ENCODE data around the gene TTN.

TTN gene

DNA sequence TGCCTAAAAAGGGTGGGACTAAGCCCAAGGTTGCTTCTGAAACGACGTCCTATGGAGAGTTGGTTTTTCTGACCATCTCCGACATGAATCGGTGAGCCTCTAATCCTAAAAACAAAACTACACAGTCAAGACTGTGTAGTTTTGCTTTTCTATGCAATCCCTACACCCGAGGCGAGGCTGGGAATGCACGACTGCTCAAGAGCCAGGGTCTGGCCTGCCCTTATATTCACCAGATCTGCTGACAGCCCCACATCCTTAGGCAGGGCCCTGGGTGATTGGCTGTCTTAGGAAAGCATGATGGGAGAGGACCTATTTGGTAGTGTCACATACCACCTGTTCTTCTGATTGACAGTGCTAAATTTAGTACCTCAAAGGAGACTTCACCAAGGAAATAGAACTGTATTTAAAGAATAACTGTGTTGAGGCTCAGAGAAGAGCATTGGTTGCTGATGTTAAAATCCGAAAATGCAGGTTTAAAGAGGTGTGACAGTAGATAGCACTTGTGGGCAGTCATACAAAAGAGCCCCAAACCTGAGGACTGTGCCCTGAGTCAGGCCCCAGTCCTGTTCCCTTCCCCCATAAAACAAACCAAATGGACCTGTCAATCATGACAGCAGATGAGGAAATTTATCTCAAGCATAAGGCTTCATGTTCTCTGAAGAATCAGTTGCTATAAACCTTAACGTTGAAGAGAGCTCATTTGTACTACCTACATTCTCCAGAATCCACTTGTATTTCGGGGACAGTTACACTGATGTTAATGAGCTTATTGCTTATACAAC, at the start of gene TTN:
TTN (minus strand) TSS at position 197 of the 782 bp plus-strand sequence. CDS start 2,781 bp downstream, outside the sequence.
- no peak for DNase-seq

DNA sequence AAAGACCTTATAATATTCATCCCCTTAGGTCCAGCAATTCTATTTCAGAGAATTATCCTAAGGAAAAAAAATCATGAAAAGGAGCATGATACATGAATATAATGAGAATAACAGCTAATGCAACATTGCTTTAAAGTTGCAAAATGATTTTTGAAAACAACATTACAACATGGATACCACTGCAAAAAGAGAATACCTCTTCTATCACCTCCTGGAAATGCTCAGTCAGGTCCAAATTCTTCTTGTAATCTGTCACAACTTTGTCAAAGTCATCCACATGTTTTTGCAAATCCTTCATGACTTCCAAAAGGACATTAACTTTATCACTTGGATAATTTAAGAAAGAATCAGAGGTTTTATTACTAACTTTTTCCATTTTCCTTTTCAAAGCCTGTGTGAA, 47.9 kb upstream of the TTN start:
- no peak for DNase-seq

DNA sequence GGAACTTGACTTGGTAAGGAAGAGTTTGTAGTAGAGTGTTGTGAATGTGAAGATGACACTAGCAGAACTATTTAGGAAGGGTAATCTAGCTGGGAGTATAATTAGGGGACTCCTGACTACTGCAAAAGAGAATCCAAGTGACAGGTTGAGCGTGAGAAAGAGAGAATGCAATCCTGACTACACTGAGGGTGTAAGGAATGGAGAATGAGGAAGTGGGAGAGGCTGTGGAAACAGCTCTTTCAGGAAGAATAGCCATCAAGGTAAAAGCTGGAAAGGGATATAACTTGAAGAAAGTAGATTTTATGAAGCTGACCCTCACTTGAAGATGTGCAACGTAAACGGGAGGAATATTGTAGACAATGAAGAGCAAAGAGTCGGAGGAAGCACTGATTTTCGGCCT, 41.1 kb upstream of the TTN start:
- no peak for DNase-seq

DNA sequence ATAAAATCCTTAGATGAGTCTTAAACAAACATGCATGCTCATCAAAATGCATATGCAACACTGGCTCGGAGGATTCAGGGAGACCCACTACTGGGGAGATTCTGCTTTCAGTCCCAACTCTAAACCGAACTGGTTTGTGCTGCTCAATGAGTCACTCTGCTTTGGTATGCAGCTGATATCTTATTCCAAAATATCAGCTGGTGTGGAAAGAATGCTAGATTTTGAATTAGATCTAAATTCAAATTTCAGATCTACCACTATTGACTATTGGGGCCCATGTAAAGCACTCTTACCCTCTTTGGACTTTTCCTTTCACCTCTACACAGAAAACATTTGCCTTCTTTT, 39.2 kb upstream of the TTN start:
- DNase-seq: no peak

DNA sequence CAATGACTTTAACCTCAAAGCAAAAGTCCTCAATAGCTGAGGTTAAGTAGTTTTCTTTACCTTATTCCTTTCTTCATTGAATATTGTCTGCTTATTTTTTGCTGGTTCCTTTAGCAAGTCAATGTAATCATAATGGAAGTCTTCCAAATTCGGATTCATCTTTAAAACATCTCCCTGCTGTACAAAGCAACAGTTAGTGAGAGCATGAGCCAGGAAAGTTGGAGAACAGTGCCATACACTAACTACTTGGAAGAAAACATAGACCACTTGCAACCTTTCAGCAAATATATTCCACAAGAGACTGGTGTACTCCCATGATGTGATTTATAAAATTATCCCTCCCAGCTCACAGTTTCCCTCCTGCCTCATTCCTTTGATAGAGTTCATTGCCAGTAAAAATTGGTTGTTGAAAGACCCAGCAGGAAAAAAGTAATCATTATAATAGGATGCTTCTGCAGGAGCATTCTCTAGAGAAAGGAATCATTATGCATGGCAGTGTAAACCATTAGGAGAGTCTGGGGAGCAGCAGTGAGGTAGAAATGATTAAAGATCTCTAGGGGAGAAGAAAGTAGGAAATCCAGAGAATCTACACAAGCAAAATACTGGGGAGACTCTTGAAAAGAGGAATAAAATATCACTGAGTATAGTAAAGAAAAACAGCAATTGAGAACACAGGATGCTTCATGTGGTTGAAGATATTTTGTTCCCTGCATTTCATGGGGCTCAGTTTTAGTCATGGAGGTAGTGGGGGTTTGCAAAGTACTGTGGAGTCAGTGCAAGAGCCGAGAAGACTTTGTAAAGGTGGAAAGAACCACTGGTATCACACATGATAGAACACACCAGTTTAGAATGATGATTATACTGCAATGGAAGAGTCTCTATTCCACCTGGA, 38.6 kb upstream of the TTN start:
- no peak for DNase-seq

DNA sequence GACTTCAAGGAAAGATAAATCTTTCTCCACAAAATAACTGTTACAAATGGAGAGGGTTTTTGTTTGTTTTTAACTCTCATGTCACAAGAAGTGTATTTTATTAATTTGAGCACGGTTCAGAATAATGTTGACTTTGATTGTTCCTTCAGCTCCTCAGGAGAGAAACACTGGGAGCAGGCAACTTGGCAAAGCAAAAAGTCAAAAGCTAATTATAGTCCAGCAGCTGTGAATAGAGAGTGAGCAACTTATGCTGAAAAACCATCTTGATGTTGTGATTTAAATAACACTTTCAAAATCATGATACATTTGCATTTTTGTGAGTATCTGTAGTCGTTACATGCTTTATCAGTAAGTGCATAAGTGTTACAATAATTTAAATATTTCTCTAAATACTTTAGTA, 37.5 kb upstream of the TTN start:
- no peak for DNase-seq

DNA sequence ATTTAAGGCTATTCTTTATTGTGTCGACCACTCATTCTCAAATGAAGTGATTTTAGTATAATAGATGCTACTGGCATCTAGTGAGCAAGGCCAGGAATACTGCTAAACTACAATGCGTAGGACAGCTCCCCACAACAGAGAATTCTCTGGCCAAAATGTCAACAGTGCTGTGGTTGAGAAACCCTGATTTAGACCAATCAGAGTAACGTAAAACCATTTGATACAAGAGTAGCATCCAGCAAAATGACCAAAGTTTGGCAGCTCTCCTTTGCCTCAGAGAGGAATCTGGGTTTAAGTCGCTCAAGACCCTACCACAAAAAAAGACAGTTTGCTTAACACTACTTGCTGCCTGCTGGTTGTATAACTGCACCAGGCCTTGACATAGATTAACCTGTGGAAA, 37.0 kb upstream of the TTN start:
- no peak for DNase-seq

DNA sequence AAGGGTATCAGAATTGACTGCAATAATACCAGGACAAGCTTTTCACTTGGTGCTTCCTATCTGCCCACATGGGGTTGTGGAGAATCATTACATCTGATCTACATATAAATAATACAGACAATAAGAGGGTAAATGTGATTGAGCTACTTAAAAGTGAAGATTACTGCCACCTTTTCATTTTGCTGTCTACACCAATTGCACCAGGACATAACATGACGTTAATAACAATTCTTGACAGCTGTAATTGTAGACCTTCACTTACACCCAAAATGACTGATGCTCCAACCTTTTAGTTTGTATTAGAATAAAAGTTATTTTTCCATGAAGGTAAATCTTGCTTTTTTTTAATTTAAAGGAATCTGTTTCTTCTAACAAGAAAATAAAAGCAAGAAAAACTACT, 36.5 kb upstream of the TTN start:
- DNase-seq: no peak

DNA sequence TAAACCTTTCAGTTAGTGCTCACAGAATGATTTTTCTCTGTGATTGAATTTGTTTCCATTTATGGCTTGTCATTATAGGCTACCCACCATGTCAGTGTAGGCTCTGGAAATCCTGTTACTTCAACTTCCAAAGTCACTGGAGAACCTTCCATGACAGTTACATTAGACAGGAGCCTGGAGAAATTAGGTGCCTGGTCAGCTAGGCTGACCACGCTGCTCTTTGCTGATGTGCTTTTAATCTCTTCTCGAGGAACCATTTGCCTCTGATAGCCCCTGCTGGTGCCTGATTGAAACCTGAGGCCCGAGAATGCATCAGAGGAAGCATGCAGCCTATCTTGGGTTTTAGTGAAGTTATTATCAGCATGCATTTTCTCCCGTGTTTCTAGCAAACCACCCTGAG, 29.6 kb upstream of the TTN start:
- no peak for DNase-seq

DNA sequence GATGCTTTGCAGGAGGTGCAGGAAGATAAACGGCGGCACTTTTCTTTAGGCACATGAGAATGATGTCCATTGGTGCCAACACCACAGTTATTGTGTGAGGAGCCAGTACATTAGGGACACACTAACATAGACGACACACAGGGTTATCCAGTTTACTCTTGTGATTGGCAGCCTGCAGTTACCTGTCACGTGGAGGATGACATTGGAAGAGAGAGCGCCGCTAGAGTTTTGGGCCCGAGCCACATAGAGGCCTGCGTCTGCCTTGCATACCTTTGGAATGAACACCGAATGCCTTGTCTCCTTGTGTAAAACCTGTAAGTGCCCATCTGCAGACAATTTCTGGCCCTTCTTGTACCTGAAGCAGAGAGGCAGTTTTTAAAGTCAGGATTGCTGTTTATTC, 26.9 kb upstream of the TTN start:
- DNase-seq: no peak

DNA sequence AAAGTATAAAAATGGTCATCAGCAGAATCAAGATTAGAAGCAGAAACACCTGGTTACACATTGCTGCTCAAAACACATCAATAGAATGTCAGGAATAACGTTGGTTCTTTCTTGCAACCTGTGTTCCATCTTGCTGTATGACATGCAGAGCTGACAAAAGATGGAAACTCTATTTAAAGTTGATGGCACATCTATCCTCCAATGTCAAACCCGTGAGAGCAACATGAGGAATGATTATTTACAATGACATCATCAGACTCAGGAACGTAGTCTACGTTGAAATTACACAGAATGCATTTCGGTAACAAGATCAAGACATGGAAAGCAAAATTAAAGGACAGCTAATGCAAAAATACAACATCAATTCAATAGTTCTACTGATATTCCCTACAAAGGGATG, 26.2 kb upstream of the TTN start:
- no peak for DNase-seq

DNA sequence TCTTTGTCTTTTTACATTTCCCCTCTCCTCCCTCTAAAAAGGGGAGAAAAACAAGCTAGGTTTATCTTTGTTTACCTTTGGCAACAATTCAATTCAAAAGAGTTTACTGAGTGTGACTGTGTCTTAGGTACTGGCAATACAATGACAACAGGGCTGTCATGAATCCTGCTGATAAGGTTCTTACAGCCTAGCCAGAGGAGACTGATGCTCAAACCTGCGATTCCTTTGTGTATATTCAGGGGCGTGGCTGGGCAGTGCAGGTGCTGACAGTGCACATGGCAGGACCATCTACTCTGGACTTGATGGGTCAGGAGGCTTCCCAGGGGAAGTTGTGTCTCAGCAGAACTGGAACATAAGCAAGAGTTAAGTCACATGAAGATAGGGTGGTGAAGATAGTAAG, 23.2 kb upstream of the TTN start:
- no peak for DNase-seq

DNA sequence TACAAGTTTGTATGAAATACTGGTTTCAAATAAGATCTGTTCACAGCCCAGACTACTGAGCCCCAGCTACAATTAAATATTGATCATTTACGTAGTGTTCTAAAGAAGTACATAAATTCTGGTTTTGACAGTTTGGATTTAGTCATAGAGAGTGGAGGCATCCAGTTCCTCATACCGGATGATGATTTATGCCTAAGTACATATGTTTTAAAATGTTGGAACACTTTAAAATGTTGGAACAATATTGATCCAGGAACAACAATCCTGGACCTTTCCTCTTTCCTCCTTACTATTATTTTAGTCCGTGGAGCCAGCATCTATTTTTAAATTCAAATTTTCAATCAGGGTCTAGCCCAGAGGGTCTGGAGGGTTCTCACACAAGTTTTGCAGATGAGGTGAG, 22.8 kb upstream of the TTN start:
- no peak for DNase-seq

DNA sequence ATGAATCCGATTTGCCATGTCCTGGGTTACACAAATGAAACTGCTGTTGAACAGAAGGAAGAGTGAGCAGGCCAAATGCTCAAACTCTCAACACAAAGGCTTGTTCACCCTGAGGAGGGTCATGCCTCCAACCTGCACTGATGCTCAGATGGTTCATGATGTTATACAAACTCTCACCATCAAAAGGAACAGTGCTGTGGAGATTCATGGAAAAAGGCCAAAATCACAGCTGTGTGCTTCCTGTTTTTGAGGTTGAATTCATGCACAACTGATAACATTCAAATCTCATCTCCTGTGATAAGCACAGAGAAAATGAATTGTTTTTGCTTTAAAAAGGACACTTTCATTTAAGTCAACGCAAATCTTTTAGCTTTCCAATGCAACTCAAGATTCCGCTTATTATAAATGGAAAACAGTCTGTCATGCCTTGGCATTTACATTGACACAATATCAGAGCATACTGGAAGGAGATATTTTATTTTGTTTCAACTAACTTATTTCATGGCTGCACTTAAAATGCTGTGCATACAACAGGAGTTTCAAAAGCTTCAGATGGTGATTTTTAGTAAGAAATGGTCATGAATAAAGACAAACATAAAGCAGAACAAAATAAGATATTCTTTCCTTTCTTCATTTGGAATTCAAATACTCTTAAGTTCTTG, 22.2 kb upstream of the TTN start:
- DNase-seq: no peak

DNA sequence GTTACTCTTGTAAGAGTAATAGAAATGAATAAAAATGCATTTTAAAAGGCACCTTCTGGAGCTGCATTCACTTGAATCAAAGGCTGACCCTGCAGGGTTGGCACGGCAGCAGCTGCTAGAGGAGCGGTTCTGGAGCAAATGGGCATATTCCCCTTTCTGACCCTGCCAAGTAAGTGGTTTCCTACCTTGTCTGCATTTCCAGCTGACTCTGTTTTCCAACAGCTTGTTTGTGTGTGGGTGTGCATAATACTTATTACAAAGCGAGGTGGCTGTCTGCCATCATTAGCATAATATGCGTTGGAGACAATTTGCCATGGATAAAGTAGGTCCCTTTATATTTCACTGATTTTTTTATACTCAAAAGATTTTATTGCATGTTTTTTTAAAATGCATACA, 21.3 kb upstream of the TTN start:
- DNase-seq: no peak

DNA sequence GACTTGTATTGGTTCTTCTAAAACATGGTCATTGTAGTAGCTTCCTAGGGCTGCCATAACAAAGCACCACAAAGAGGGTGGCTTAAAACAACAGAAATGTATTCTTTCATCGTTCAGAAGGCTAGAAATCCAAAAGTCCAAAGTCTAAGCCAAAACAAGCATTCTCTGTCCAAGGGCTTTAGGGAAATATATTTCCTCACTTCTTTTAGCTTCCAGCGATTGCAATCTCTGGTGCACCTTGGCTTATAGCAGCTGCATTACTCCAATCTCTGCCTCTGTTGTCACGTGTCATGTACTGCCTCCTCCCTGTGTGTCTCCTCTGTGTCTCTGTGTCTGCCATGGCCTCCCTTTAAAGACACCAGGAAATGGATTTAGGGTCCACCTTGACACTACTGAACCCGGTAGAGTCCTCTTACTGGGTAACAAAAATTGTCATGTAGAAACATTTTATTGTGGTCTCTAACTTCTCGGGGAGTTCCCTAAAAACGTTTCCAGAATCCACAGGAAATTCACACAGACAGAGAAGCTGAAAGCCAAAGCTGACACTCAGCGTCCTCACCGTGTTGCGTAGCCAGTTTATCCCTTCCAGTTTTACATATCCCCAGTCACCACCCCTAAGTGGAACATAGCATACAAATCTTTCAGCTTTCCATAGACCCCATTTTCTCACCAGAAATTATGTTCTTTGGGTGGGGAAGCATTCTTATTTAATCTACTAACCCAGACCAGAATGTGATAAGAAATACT, 20.7 kb upstream of the TTN start:
- no peak for DNase-seq

DNA sequence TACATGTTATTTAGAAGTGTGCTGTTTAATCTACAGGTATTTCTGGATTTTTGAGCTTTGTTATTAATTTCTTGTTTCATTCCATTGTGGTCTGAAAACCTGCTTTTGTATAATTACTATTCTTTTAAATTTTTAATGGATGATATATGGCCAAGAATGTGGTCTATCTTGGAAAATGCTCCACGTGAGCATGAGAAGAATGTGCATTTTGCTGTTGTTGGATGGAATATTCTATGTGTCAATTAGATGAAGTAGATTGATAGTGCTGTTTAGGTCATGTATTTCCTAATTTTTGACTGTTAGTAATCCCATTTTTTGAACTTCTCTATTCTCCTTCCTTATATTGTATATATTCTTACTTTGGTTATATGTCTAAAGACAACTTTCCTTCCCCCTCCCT, 19.9 kb upstream of the TTN start:
- no peak for DNase-seq

DNA sequence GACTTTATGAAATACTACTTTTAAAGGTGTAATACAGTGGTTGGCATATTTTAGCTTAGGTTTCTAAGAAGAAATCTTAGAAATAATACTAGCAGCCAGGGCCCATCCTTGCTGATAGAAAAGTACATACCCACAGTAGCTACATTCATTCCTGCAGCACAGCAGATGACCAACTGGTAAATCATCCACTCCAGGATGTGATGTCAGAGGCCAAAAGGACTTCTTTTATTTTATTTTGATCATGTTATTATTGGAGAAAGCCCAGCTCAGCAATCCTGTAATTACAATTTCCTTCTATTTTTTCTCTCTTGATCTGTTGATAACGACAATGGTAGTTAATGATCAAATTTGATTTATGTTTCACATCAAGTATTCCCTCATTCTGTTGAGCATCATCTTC, 18.0 kb upstream of the TTN start:
- no peak for DNase-seq

DNA sequence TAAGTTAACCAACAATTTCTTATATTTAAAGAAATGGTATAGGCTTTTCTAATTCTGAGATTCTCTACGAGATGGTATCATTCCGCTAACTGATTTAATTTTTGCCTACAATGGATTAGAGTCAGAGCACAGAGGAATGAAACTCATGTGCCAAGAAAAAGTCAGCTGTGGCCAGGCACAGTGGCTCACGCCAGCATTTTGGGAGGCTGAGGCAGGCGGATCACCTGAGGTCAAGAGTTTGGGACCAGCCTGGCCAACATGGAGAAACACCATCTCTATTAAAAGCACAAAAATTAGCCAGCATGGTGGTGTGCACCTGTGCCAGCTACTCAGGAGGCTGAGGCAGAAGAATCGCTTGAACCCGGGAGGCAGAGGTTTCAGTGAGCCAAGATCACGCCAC, 17.0 kb upstream of the TTN start:
- DNase-seq: no peak

DNA sequence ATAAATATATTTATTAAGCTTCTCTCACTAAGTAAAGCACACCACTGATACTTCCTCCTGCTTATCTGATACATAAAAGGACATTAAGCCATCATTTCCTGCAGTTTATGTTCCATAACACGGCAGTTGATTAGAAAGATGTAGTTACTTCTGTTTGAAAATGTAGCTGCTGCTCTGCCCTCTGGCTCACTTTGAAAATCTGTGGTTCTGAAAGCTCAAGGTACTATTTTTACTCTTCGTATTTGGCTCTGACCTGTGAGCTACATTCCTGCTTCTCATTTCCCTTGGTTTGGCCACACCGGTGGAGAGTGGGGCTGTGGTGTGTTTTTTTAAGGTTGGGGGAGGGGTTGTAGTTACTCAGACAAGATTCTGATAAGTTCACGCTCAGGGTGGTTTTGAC, 12.8 kb upstream of the TTN start:
- DNase-seq: no peak

DNA sequence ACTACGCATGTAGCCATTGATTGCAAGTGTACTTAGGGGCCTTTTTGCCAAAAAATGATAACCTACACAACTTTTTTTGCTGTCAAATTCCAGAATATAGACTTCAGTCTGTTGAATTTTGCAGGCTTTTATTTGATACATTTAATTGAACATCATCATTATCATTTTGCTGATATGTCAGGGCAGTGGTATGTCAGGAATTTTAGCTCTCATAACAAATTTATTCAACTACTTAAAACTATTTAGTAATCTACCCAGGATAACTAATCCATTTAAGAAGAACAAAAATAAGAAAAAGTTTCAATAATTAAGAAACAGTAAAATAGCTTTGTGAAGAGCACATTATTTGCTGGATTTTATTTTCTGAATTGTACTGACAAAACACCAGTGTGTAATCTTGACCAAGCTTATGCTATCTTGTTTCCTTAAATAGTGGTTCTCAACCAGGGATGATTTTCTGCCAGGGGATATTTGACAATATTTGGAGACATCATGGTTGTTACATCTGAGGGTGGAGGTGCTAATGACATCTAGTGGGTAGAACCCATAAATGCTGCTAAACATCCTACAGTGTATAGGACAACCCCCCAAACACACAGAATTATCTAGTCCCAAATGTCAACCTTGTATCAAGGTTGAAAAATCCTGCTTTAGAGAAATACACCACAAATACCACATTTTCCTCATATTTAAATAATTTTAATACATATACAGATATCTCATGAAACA, 12.1 kb upstream of the TTN start:
- DNase-seq: no peak

DNA sequence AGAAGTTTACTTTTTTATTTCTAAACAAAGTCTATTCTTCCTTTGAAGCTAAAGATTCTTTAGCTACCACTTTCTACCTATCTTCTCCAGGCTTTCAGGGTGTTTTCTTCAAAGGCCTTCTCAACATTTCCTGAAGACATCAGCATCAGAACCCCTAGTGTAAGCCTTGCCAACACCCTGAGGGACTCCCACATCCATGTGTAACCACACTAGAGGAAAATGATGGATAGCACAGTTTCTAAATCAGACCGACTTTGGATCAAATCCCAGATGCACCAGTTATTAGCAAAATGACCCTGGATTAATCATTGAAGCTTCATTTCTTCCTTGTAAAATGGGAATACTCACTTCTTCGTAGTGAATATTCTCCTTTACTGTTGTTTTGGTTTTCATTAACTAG, 4.7 kb upstream of the TTN start:
- DNase-seq: no peak

DNA sequence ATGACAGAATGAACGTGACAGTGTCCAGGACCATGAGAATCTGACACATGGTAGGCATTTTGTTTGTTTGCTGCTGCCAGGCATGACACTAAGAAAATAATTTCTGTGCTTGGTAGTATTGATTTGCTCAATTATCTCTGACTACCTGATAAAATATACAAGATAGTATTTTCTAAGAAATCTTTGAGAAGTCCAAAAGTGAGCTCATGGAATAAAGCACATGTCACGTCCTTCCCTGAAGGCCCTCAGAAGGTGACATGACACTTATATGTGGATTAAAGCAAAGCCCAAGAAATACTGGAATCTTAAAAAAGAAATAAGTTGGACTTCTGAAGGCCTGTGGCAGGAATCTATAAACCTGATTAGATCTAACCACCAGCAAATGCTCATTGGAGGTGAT, 3.8 kb upstream of the TTN start:
- DNase-seq: no peak

Measured in NCI-H1436 (cell line).